D721Med (cell line): Measurements from ENCODE around the gene PRPF6.

ENCODE experiments used
- DNase-seq: peaks from one replicate; pipeline ENCODE4 v3.0.0; 2011; ENCODE audit warnings: low spot score; ENCODE audit not compliant: insufficient read length
- FAIRE-seq: peaks from 2 replicates; lab custom pipeline; 2011; peaks lifted over from hg19 to GRCh38; lab: Jason Lieb, UNC
- CTCF ChIP-seq: IDR thresholded peaks from 2 replicates; pipeline ENCODE4 v1.5.1; 2012; ENCODE audit warnings: mild to moderate bottlenecking, control low read depth; ENCODE audit not compliant: insufficient read depth; ENCODE audit errors: missing control alignments

Gene PRPF6

GRCh38 chr20:64069209-64069613 is 88.3 kb downstream of the PRPF6 start:
- TF ChIP-seq CTCF, result no peak
- no peak for DNase-seq
- FAIRE-seq, result no peak

GRCh38 chr20:64069614-64070243 is 88.8 kb downstream of the PRPF6 start:
- peak; percentile 45 for TF ChIP-seq CTCF
- no peak for FAIRE-seq
- peak; percentile 87 for DNase-seq

GRCh38 chr20:64070244-64070993 is 89.5 kb downstream of the PRPF6 start:
- no peak for TF ChIP-seq CTCF
- FAIRE-seq (no peak), DNase-seq (no peak)

- FAIRE-seq (no peak), DNase-seq (no peak)
- TF ChIP-seq CTCF, result no peak
Measured at GRCh38 chr20:64071341-64072332, 90.7 kb downstream of the PRPF6 start.

GRCh38 chr20:64072498-64073063 is 91.6 kb downstream of the PRPF6 start:
- DNase-seq (no peak), FAIRE-seq (no peak)
- TF ChIP-seq CTCF, result no peak

GRCh38 chr20:64073476-64074183 is 92.7 kb downstream of the PRPF6 start:
- no peak for DNase-seq
- no peak for TF ChIP-seq CTCF
- no peak for FAIRE-seq
